Thoracic aorta (tissue), 2 donors: ENCODE measurements around the gene CAPSL. TPM values are rescaled to one million over a fixed set of nuclear protein-coding genes. Genes with fewer than 3 reads are reported as not detected.

Experiments
- ATAC-seq: fragments of 150-250 bp; one replicate; pipeline ENCODE4 v1.8.0; 2017; ENCODE audit warnings: low read depth; ENCODE audit not compliant: insufficient number of reproducible peaks, low FRiP score
- DNase-seq: peaks from one replicate; pipeline ENCODE4 v3.0.0-alpha.2; 2020; ENCODE audit warnings: low spot score
- H3K27ac ChIP-seq, 2 donors: fragments of 200-600 bp; sonication (generic); 1 replicate in 1 of 2; 2 replicates in 1 of 2; pipeline ENCODE4 v1.5.1; 2016; ENCODE audit warnings: mild to moderate bottlenecking in 2 of 2, moderate library complexity in 2 of 2
- H3K27me3 ChIP-seq: fragments of 200-600 bp; sonication (generic); replicated peaks from 2 replicates; pipeline ENCODE4 v1.6.0; 2016; ENCODE audit warnings: mild to moderate bottlenecking; ENCODE audit not compliant: insufficient read depth
- H3K36me3 ChIP-seq: fragments of 200-600 bp; sonication (generic); one replicate; pipeline ENCODE4 v1.5.1; 2016
- H3K4me1 ChIP-seq, 2 donors: fragments of 200-600 bp; sonication (generic); 1 replicate in 1 of 2; 2 replicates in 1 of 2; pipeline versions ENCODE4 v1.5.1 to v1.6.0; 2016; ENCODE audit warnings: low read depth in 2 of 2, mild to moderate bottlenecking in 1 of 2; ENCODE audit not compliant: control insufficient read depth in 1 of 2
- H3K4me3 ChIP-seq: fragments of 200-600 bp; sonication (generic); 2 replicates; pipeline ENCODE4 v1.5.1; 2016; ENCODE audit warnings: mild to moderate bottlenecking
- H3K9me3 ChIP-seq: fragments of 200-600 bp; sonication (generic); 2 replicates; pipeline ENCODE4 v1.5.1; 2016
- CTCF ChIP-seq: fragments of 200-600 bp; sonication (generic); IDR thresholded peaks from one replicate; pipeline ENCODE4 v1.5.1; 2019; ENCODE audit warnings: antibody characterized with exemption
- total RNA-seq, 2 donors: library from RNA; depleted of rRNA; stranded (reverse); fragments of >200 nt; gene quantifications; one replicate each; pipeline versions ENCODE4 v1.1.0 to v1.2.3, GENCODE V29; 2016

Gene CAPSL
- total RNA-seq, 2 donors from 2014 or later: not detected

- no peak for TF ChIP-seq CTCF
- DNase-seq (no peak), ATAC-seq (no peak)
- H3K4me1 ChIP-seq: no peaks in the 10 kb centered on the region
- no peak overlapping the region for H3K27ac ChIP-seq
- H3K9me3 ChIP-seq: no peaks in the 10 kb centered on the region
- no peaks in the 10 kb centered on the region for H3K36me3 ChIP-seq
- no peak overlapping the region for H3K4me3 ChIP-seq
- H3K27me3 ChIP-seq: no peaks in the 10 kb centered on the region
Measured at GRCh38 chr5:35947085-35947484, 8.7 kb upstream of the CAPSL start.

GRCh38 chr5:35939639-35940038, 1.2 kb upstream of the CAPSL start:
- H3K27ac ChIP-seq: no peak overlapping the region
- TF ChIP-seq CTCF: no peak
- H3K4me3 ChIP-seq: no peak overlapping the region
- no peaks in the 10 kb centered on the region for H3K4me1 ChIP-seq
- DNase-seq (no peak), ATAC-seq (no peak)
- H3K36me3 ChIP-seq: no peaks in the 10 kb centered on the region
- H3K9me3 ChIP-seq: no peaks in the 10 kb centered on the region
- no peaks in the 10 kb centered on the region for H3K27me3 ChIP-seq

- no peaks in the 10 kb centered on the region for H3K4me1 ChIP-seq
- peak; percentile 69 for TF ChIP-seq CTCF
- ATAC-seq: peak; percentile 34
- no peak overlapping the region for H3K4me3 ChIP-seq
- H3K27me3 ChIP-seq: no peaks in the 10 kb centered on the region
- DNase-seq: no peak
- no peaks in the 10 kb centered on the region for H3K9me3 ChIP-seq
- no peaks in the 10 kb centered on the region for H3K36me3 ChIP-seq
- no peak overlapping the region for H3K27ac ChIP-seq
Measured at GRCh38 chr5:35926389-35927051, 11.9 kb downstream of the CAPSL start.

GRCh38 chr5:35924950-35925722, 13.3 kb downstream of the CAPSL start:
- Histone ChIP-seq H3K27me3 (no peaks in the 10 kb centered on the region), H3K27ac (no peak overlapping the region), H3K4me3 (no peak overlapping the region), H3K4me1 (no peaks in the 10 kb centered on the region), H3K9me3 (no peaks in the 10 kb centered on the region), H3K36me3 (no peaks in the 10 kb centered on the region)
- ATAC-seq: no peak
- DNase-seq: no peak
- TF ChIP-seq CTCF: no peak

- Histone ChIP-seq H3K4me3 (no peak overlapping the region), H3K9me3 (no peaks in the 10 kb centered on the region), H3K27ac (no peak overlapping the region), H3K36me3 (no peaks in the 10 kb centered on the region), H3K4me1 (no peaks in the 10 kb centered on the region), H3K27me3 (no peaks in the 10 kb centered on the region)
- no peak for TF ChIP-seq CTCF
- DNase-seq (no peak), ATAC-seq (no peak)
Measured at GRCh38 chr5:35924122-35924949, 14.1 kb downstream of the CAPSL start.
